HG03571 (cell line): Measurements from ENCODE around the gene FNTB.

Experiments used
- ATAC-seq: cut with Tn5 transposase; IDR thresholded peaks from one replicate; pipeline ENCODE4 v1.9.1; 2021; ENCODE audit not compliant: unreplicated experiment

The FNTB gene

DNA sequence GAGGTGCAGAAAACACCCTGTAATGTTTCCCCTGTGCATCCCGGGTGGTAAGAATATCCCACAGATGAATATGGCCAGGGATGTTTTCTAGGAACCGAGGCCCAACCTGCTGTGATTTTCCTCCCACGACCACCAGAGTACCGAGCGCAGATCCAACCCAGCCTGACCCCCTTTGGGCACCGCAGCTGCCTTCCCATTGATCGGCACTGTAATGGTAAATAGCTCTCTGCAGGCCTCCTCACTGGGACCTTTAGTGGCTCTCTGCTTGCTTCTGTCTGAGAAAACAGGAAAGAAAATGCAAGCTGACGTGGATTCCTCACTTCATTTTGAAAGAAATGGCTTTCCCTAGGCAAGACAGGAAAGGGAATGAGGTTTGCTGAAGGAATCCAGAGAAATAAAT is 12.1 kb upstream of the FNTB start:
- no peak for ATAC-seq

GRCh38 chr14:64979336-64980074 is 7.2 kb upstream of the FNTB start:
- ATAC-seq, result no peak

DNA sequence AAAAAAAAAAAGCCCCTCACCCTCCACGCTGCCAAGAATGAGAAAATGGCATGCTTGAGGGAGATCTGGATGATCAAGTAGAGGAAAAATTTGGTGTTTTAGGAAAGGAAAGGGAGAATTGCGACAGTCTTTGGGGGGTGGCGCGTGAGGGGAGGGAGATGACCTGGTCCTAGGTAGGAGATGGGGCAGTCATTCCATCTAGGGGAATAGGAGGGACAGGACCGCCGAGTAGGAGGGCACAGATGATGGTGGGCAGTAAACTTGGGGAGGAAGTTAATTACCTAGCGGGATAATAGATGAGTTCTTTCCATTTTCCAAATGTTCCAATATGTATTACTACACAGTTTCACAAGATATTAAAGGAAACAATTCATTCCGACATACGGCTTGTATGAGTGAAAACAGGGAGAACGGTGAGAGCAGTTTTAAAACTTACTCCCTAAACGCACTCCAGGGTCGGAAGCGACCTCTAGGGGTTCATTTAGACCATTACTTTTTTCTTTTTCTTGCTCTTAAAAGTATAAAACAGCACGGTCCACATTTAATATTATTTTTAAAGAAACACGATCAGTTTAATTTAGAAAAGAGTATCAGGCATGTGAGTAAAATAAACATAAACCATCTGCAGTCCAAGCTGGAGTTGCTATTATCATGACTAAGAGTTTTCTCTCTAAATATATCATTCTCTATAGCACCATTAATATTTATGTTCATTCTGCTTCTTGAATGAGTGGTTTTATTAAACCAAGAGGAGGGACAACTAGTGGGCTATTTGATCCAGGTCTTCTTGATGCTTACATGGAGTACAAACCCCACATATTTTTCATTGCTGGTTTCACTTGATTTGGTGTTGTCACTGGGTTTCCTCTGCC is 3.0 kb upstream of the FNTB start:
- no peak for ATAC-seq

- no peak for ATAC-seq
These were observed 708 bp downstream of the FNTB start for GRCh38 chr14:64987438-64987767.

GRCh38 chr14:64990296-64990695 is 3.6 kb downstream of the FNTB start:
- no peak for ATAC-seq

DNA sequence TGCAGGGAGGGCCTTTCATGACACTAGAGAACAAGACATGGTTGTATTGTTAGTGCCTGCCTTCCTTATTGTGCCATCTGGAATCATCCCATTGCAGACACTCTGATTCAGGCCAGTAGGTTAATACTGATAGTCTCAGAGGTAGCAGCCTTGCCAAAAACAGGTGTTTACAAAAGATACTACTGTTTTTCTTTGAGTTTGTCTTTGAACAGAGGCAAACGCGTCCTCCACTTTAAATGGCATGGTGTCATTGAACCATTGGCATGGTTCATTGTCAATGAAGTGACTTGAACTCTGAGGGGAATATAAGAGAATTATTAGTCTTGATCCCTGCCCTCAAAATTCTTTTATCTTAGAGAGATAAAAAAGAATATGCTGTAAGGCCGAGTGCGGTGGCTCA is 4.2 kb downstream of the FNTB start:
- ATAC-seq, result no peak

GRCh38 chr14:64992328-64992885 is 5.7 kb downstream of the FNTB start:
- no peak for ATAC-seq

- ATAC-seq, result no peak
These were observed 6.7 kb downstream of the FNTB start for GRCh38 chr14:64993266-64993930.

GRCh38 chr14:64994540-64994939 is 7.8 kb downstream of the FNTB start:
- no peak for ATAC-seq

DNA sequence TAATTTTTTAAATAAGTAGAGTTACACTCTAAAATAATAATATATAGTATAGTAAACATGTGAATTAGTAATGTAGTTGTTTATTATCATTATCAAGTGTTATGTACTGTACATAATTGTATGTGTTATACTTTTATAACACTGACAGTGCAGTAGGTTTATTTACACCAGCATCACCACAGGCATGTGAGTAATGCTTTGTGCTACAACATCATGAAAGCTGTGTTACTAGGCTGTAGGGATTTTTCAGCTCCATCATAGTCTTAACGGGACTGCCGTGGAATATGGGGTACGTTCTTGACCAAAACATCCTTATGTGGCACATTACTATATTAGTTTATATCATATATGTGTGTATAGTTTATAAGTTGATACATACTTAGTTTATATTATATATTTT is 8.6 kb downstream of the FNTB start:
- ATAC-seq, result no peak

GRCh38 chr14:64997108-64997794 is 10.6 kb downstream of the FNTB start:
- no peak for ATAC-seq

DNA sequence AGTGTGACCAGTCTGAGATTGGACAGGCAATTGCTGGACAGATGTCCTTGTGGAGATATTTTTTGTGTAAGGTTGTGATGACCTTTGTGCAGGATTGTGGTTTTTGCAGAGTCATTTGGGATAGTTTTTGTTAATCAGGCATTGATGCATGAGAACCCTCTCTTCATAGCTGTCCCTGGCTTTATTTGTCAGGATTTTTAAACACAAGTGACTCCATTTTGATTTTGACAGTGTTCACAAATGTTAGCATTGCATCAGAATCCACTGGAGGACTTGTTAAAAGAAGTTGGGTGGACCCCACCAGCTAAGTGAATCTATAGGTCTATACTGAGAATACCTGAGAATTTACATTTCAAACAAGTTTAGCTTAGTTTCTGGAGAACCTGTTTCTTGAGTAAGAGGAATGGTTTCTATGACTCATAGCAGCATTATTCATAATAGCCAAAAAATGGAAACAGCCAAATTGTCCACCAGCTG is 11.8 kb downstream of the FNTB start:
- no peak for ATAC-seq

DNA sequence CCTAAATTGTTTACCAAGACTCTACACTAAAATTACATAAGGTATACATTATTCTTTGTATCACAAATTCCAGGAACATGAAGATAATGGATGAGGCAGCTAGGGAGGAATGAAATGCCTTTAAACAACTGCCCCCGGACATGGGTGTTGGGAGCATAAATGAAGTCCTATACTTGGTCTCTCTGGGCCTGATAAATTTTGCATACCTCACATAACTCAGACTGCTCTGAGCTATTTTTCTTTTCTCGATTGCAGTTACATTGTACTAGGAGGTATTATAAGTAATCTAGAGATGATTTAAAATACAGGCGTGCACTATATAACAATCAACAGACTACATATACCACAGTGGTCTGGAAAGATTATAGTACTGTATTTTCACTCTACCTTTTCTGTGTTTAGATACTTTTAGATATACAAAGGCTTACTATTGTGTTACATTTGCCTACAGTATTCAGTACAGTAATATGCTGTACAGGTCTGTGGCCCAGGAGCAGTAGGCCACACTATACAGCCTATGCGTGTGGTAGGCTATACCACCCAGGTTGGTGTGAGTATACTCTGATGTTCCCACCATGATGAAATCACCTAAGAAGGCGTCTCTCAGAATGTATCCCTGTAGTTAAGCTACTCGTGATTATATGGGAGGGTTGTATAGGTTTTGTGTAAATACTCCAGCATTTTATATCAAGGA is 14.3 kb downstream of the FNTB start:
- ATAC-seq, result no peak

DNA sequence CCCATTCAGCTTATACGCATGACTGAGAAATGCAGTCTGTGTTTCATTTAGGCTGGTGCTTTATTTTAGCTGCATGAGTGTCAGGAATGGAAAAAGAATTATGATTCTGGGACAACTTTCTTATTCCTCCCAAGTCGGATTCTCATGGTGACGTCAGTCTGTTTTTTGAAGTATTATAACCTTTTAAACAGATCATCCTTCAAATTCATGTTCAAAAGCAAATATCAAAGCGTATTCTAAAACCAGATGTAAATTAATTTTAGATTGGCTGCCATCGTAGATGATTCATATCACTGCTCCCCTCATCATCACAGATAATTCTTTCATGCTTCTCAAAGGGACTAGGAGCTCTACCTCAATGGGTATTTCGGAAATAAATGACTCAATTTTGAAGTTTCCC is 15.0 kb downstream of the FNTB start:
- ATAC-seq, result no peak

DNA sequence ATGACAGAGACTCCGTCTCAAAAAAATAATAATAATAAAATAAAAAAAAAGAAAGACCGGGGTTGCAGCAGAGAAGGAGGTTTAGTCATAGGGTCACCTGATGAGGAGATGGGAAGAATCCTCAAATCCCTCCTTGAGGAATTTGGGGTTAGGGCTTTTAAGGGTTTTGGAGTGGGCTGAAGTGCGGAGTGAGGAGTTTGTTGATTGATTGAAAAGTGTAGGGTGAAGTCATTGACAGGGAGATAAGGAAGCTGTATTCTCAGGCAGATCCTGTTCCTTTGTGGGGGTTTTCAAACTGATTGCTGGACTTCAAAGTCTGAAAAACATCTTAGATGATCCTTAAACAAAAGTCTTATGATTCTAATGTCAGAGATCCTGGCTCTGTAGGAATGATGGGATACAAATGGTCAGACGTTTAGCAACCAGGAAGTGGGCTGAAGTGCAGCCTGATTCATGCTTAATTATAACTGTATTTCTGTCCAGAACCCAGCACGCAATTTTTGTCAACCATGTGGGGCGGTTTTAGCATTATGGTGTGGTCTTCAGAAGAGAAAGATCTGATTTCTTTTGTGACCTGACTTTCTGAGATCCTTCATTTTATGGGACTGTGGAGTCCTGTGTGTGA is 16.0 kb downstream of the FNTB start:
- no peak for ATAC-seq

DNA sequence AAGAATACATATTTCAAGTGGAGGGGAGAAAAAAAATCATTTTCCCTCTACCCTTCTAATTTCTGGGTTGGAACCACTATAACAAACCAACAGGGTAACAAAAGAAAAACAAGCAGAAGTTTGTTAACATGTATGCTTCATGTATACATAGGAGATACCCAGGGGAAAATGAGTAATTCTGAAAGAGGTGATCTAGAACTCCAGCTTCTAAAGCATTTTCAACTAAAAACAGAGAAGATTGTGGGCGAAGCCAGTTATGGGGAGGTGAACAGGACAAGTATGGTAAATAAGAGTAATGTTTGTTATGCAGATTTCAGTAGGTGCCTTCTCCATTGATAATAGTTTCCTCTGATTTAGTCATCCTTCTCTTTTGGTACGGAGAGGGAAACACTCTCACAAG is 16.7 kb downstream of the FNTB start:
- ATAC-seq, result no peak

- no peak for ATAC-seq
These were observed 19.6 kb downstream of the FNTB start for GRCh38 chr14:65006261-65006721.

DNA sequence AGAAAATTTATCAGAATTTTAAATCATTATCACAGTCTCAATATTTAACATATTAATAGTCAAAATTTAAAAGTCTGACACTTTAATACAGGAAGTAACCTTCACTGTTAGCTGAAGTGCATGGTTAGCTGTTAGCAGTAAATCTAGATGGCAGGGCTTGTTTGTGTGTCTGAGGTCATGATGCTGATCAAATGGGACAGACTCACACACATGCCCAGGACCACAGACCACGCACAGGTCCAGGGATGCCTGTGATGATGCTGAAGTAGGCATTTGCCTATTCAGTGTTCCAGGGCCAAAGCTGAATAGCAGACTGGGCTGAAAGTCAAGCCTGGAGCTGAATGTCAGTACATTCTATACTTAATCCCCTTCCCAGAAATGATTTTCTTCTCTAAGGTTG is 20.5 kb downstream of the FNTB start:
- ATAC-seq, result no peak

GRCh38 chr14:65010211-65010931 is 23.7 kb downstream of the FNTB start:
- no peak for ATAC-seq
